Stimulated activated CD8-positive, alpha-beta memory T cell treated with anti-CD3 and anti-CD28 coated beads, Interleukin-4, amount 100 ng/mL, for 4 hours (primary cell): Measurements from ENCODE around the gene HABP2.

ENCODE experiments used
- DNase-seq, 2 donors: peaks; one replicate each; pipeline ENCODE4 v3.0.0-alpha.2; 2020; ENCODE audit warnings: low read depth in 2 of 2, low spot score in 1 of 2

Gene HABP2

DNA sequence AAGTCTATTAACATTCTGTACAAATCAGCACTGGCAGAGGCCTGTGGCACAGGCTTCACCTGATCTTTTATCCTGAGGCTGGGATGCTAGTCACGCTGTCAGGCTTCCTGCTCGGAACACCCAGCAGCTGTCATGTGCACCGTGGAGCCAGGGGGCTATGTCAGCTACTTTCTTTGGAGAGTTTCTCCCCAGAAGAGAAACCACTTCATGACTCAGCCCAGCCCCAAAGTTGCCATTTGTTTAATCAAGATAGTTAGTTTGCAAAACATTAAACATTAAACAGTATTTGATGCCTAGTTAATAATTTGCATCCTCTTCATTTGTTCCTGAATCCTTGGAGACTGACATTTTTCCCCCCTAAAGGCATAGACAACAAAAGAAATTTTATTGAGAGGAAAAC lies at the start of gene HABP2:
Gene HABP2, plus strand, starts transcription at position 353 of the 400 bp plus-strand sequence. CDS start 69 bp downstream, outside the sequence.
- DNase-seq: no peak

- DNase-seq: no peak
Measured at GRCh38 chr10:113503930-113504329, 48.9 kb upstream of the HABP2 start.

DNA sequence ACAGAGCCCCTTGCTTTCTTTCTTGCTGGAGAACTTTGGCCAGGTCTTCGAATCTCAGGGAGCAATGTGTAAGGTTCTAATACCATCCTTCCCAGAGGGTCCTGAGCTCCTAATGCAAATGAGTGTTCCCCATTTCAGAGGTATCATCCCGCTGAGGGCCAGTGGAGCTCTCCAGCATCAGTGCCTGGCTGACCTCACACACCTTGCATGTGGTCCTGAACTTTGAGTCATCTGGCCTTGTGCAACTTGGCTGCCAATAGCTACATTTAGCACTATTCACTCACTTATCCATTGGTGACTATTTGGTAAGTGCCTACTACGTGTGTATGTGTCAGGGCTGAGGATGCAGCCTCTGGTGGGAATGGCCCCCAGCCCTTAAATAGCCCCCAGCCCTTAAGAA lies 48.4 kb upstream of the HABP2 start:
- DNase-seq: no peak

DNA sequence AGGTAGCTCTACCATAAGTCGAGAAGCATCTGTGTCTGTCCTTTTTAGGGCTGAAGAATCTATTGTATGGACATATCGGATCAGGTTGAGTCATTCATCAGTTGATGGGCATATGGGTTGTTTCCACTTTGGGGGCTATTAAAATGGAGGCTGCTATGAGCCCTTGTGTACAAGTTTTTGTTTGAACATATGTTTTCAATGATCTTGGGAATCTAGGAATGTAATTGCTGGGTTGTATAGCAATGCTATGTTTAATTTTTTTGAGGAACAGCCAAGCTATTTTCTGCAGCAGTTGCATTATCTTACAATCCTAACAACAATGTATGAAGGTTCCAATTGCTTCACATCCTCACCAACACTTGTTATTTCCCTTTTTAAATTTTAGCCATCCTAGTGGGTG lies 46.4 kb upstream of the HABP2 start:
- no peak for DNase-seq

DNA sequence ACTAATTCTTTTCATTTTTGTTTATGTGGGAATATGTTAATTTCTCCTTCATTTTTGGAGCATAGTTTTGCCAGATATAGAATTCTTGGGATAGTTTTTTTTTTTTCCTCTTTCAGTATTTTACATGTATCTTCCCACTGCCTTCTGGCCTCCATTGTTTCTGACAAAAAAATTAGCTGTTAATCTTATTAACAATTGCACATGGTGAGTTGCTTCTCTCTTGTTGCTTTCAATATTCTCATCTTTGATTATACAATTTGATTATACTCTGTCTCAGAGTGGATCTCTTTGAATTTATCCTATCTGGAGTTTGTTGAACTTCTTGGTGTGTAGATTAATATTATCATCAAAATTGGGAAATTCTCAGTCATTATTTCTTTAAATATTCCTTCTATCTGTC lies 41.4 kb upstream of the HABP2 start:
- no peak for DNase-seq

DNA sequence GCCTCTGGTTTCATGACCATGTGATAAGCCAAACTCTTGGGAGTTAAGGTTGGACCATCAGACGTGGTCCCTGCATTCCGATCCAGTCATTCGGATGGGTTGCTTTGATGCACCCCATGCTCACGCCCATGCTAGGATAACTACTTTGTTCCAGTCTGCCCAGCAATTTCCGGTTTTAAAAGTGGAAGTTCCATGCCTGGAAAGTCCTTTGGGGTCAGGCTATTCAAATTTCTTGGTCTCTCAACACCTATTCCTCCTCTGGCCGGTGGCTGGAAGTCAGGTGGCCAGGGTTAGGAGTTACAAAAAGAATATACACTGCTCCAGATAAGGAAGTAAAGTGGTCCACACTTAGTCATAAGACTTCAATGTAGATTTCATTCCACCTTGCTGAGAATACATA lies 37.7 kb upstream of the HABP2 start:
- no peak for DNase-seq

GRCh38 chr10:113515601-113516000 lies 37.3 kb upstream of the HABP2 start:
- DNase-seq: no peak

DNA sequence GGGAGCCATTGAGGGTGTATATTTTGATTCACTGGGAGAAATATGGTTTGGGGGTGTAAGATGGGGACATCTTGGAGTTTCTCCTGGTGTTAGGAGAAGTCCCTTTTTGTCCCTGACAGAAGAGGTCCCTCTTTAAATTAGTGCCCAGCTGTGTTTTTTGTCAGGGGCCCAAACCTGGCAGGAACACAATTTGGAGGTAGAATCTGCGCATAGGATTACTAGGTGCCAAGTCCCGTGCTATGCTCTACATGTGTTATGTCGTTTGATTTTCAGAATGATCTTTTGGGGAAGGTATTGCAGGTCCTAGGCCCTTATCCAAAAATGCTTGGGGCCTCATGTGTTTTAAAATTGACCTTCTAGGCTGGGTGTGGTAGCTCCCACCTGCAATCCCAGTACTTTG lies 36.8 kb upstream of the HABP2 start:
- no peak for DNase-seq

GRCh38 chr10:113517165-113517900 lies 35.5 kb upstream of the HABP2 start:
- no peak for DNase-seq

DNA sequence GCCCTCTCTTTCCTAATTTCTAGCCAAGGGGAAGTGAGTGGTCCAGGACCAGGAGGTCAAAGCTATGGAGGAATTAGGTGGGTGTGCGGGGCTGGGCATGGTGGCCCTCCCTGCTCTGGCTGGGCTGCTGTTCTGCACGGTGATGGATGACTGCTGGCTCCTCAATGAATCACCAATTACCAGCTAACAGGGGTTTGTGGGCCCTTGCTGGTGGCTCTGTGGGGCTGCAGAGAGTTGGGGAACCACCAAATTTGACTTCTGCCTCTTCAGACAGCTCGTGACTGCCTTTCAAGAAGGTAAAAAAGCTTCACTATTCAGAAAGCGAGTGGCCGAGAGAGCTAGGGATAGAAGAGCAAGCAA lies 35.0 kb upstream of the HABP2 start:
- no peak for DNase-seq

DNA sequence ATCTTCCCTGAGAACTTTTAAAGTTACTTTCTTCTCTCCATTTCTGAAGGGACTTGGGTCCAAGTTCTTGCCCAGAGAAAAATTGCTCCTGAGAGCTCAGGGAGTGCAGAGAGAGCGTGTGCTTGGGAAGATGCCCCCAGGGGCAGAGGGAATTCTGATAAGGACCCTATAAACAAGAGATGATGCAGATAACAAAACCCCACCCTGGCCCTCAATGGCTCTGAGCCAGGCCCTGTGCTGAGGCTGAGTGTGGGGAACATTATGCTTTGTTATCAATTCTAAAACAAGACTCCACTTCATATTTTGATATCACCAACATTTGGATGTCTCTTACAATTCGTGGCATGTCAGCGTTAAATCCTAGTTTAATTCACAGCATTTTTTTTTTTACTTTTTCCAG lies 34.4 kb upstream of the HABP2 start:
- no peak for DNase-seq

DNA sequence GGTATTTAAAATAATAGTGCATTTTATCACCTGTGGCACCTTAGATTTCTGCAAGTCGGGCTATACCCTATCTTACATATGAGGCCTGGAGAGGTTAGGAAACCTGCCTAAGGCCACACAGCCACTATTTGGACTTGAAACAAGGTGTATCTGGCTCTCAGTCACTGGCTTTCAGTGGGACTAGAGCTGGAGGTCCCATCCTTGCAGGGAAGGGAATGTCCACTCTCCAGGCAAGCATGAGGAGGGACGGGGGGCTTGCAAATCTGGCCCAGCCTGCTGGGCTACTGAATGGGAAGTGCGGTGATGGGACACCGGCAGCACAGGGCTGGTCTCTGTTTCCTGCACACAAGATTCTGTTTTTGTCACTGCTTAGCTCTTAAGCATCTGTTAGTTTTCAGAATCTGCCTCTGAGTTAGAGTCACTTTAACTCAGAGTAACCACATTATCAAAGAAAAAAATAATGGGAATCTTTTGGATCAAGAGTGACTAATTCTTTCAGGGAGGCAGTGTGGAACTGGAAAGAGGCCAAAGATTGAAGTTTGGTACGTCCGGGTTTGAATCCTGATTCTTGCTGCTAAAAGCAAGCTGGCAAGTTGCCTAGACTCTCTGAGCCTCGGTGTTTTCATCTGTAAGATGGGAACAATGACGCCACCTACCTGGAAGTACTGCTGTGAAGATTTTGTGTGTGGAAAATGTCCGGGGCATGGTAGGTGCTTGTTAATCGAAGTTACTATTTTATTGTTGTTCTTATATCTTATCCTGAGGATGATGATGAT lies 33.8 kb upstream of the HABP2 start:
- no peak for DNase-seq

DNA sequence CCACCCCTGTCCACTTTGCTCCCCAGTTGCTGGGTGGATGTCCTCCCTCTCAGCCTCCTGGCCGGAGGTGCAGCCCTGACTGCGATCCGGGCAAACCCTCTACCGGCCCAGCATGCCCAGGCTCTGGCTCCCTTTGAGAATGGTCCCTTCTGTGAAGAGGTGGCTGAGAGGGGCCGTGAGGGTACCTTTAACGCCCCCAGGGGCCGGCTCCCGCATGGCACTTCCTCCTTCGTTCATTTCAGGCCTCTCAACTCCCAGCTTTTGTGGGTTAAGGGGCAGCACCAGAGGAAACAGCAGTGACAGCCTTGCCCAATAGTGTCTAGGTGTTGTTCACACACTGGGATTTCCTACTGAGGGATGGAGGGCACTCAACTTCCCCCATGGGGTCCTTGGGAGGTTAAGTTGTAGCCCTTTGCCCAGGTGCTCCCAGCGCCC lies 33.2 kb upstream of the HABP2 start:
- no peak for DNase-seq

DNA sequence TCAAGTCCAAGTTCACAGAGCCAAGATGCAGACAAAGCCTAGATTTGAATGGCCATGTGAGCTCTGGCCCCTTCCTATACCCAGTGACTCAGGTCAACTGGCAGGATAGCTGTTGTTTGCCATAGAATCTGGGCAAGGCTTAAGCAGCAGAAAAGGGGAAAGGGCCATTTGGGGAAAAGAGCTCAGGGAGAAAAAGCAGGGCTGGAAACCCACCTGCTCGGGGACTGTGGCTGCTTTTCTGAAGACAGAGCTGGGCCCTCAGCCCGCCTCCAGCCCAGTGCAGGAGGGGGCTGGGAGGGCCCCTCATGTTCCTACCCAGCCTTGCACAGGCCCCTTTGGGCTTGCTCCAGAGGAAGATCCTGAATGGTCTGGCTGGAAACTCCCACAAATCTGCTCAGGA lies 32.6 kb upstream of the HABP2 start:
- no peak for DNase-seq

DNA sequence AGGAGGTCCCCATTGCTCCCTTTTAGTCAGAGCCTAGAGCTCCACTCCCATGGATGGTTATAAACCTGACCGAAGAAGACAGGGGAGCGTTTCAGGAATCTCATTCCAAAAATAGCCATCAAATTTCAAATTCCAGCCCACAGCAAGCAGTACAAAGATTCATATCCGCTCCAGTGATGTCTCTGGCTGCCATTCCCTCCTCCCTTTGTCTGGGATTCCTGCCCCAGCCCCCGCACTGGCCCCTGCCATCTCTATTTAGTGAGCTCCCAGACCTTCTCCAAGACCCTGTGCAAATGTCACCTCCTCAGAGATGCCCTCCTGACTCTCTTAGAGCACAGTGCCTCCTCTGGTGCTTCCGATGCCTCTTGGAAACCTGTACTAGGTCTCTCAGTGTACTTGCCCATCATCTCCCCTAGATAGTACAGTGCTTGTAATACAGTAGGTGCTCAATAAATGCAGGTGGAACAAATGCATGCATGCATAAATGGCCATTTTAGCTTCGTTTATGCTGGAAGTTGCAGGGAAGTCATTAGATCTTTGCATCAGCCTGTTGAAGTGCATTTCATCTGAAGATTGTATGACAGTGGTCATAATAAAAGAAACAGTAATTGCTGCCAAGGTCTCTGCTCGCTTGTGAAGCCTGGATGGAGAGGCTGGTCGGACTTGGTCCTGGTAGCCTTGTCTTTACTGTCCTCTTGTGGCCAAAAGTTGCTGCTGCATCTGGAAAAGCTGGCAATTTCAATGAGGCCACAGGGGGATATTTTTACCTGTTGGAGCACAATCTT lies 32.0 kb upstream of the HABP2 start:
- DNase-seq: no peak

DNA sequence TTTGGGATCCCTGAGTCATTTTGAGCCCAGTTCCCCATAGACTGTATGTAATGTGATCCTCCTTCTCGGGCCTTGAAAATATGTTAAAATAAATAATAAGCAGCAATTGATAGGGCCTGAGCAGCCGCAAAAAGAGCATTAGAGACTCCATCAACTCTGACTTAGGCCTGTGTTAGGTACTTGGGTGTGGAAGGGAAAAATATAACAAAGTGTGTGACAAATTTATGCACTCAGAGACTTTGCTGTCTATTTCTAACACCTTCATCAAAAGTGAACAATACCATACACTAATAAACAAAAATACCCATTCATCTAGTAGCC lies 31.4 kb upstream of the HABP2 start:
- DNase-seq: no peak

DNA sequence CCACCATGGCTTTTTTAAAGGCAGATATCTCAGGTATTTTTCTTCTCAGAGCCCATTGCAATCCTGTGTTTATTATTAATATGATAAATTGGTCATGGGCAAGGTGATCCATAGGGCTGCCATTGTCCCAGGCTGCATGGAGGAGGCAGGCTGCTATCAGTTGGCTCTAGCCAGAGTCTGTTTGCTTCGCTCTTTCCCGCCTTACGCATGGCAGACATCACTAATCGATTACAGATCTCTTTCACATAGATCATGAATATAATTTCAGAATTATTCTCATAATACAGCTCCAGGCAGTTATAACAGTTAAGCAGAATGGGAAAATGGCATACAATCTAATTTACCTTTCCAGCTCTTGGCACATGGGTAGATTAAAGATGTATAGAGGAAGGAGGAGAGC lies 30.4 kb upstream of the HABP2 start:
- no peak for DNase-seq

- DNase-seq: no peak
Measured at GRCh38 chr10:113523071-113523470, 29.8 kb upstream of the HABP2 start.

GRCh38 chr10:113523628-113524027 lies 29.2 kb upstream of the HABP2 start:
- DNase-seq: no peak

- DNase-seq: no peak
Measured at GRCh38 chr10:113524120-113524519, 28.7 kb upstream of the HABP2 start.

- no peak for DNase-seq
Measured at GRCh38 chr10:113524539-113525490, 28.0 kb upstream of the HABP2 start.
